HG03039 (cell line): Measurements from ENCODE around the gene MAP3K2.

Experiments used
- ATAC-seq: cut with Tn5 transposase; IDR thresholded peaks from one replicate; pipeline ENCODE4 v1.9.1; 2021; ENCODE audit warnings: mild to moderate bottlenecking, moderate library complexity; ENCODE audit not compliant: unreplicated experiment

The MAP3K2 gene, protein sequence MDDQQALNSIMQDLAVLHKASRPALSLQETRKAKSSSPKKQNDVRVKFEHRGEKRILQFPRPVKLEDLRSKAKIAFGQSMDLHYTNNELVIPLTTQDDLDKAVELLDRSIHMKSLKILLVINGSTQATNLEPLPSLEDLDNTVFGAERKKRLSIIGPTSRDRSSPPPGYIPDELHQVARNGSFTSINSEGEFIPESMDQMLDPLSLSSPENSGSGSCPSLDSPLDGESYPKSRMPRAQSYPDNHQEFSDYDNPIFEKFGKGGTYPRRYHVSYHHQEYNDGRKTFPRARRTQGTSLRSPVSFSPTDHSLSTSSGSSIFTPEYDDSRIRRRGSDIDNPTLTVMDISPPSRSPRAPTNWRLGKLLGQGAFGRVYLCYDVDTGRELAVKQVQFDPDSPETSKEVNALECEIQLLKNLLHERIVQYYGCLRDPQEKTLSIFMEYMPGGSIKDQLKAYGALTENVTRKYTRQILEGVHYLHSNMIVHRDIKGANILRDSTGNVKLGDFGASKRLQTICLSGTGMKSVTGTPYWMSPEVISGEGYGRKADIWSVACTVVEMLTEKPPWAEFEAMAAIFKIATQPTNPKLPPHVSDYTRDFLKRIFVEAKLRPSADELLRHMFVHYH

DNA sequence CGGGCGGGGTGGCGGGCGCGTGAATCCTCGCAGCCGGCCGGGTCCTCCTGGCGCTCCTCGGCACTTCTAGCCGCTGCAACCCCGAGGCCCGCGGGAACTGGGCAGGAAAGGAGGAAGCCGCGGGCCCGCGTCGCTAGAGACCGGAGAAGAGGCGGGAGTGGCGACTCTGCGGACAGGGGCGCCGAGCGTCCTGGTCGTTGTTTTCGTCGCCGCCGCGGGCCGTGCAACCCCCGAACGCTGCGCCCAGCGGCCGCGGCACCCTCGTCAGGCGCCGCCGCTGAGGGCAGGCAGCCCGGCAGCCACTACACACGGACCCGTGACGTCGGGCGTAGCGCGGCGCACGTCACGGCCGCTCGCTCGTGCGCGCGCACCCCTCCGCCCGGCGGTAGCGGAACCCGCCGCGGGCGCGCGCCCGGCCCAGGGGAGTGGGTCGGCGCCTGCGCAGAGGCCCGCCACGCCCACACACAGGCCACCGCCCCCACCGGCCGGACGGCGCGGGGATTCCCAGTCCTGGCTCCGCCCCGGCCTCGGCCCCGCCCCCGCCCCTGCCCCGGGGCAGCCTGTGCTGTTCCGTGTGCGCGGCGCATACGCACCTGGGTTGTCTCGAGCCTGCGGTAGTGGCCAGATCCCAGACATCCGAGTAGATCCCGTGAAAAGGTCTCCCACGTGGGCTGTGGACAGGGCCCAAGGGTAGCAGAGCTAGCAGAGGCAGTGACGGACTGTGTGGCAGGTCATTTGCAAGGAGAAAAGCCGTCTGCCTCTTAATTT, at the start of gene MAP3K2:
Gene MAP3K2, minus strand, starts transcription at position 321 of the 768 bp plus-strand sequence. CDS start 44,846 bp downstream, outside the sequence.
- peak; percentile 78 for ATAC-seq

DNA sequence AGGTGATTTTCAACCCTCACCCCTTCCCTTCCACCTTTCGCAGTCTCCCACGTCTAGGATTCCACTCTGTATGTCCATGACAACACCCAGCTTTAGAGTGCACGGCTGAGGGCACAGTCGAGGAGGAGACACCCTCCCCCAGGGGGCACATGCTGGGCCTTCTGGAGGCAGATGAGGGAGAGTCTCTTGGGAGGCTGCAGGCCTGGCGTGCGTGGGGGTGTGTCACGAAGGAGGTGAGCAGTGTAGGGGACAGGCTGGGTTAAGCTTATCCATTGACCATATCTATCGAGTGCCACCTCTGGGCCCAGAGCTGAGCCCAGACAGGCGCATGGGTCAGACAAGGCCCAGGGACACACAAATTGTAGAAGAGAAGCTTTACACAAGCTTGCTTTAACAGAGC, 49.3 kb upstream of the MAP3K2 start:
- ATAC-seq, result no peak

DNA sequence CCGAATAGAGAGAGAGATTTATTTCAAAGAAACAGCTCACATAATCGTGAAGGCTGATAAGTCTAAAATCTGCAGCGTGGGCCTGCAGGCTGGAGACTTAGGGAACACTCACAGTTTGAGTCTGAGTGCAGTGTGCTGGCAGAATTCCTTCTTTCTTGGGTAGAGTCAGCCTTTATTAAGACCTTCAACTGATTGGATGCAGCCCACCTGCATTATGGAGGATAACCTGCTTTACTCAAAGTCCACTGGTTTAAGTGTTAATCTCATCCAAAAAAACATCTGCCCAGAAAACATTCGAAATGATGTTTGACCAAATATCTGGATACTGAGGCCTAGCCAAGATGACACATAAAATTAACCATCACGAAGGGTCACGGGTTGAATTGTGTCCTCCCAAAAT, 46.7 kb upstream of the MAP3K2 start:
- ATAC-seq, result no peak

DNA sequence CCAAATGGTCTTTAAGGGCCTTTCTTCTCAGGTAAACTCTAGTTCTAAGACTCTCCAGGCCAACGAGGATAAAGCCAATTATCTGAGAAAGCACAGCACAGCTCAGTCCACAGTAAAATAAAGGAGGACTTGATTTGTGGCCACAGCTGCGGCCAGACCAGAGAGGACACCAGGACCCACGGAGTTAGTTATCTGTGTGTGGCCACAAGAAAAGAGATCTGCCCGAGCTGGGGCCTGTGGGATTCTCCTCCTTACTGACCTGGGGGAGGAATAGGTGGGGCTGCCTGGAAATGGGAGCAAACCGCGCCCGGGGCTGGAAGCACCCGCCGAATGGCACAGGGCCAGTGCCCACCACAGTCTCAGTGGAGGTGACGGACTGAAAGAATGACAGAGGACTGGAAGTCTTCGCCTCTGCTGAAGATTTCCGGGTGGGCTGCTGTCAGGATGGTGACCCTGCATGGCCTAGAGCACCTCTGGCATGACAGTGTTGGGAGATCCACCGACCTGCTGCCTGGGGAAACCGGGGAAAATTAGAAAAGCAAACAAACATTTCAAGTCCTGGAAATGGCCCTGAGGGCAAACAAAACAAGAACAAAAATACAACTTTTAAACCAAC, 43.7 kb upstream of the MAP3K2 start:
- ATAC-seq, result no peak

DNA sequence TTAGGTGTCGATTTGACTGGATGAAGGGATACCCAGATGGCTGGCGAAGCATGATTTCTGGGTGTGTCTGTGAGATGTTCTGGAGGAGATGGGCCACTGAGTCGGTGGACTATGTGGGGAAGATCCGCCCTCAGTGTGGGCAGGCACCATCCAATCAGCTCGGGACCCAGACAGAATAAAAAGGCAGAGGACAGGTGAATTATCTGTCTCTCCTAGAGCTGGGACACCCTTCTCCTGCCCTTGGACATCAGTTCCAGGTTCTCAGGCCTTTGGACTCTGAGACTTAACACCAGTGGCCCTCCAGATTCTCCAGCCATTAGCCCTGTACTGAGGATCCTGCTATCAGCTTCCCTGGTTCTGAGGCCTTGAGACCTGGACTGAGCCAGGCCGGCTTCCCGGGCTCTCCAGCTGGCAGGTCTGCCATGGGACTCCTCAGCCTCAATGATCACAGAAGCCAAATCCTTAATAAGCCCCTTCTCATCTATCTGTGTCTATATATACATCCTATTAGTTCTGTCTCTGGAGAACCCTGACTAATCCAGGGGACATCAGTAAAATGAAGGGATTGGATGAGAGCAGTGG, 42.2 kb upstream of the MAP3K2 start:
- ATAC-seq, result no peak

DNA sequence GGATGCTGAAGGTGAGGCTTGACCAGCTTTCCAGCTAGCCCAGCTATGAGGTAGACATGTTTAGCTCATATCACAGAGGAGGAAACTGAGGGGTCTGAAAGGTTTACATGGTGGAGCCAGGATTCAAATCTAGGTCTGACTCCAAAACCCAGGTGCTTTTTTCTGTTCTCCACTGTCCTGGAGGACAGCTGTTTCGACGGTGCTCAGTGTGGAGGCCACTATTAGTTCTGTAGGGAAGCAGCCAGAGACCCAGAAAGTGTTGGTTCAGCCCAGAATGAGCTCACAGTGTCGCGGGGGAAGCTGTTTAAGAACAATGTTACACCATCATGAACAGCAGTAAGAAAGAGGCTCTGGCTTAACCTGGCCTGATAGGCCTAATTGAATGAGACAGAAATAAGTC, 41.5 kb upstream of the MAP3K2 start:
- ATAC-seq, result no peak

DNA sequence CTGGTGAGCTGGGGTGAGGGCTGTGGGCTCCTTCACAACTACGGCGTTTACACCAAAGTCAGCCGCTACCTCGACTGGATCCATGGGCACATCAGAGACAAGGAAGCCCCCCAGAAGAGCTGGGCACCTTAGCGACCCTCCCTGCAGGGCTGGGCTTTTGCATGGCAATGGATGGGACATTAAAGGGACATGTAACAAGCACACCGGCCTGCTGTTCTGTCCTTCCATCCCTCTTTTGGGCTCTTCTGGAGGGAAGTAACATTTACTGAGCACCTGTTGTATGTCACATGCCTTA, 41.0 kb upstream of the MAP3K2 start:
- no peak for ATAC-seq

DNA sequence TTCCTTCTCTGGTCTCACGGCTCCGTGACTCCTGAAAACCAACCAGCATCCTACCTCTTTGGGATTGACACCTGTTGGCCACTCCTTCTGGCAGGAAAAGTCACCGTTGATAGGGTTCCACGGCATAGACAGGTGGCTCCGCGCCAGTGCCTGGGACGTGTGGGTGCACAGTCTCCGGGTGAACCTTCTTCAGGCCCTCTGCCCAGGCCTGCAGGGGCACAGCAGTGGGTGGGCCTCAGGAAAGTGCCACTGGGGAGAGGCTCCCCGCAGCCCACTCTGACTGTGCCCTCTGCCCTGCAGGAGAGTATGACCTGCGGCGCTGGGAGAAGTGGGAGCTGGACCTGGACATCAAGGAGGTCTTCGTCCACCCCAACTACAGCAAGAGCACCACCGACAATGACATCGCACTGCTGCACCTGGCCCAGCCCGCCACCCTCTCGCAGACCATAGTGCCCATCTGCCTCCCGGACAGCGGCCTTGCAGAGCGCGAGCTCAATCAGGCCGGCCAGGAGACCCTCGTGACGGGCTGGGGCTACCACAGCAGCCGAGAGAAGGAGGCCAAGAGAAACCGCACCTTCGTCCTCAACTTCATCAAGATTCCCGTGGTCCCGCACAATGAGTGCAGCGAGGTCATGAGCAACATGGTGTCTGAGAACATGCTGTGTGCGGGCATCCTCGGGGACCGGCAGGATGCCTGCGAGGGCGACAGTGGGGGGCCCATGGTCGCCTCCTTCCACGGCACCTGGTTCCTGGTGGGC, 40.5 kb upstream of the MAP3K2 start:
- no peak for ATAC-seq

DNA sequence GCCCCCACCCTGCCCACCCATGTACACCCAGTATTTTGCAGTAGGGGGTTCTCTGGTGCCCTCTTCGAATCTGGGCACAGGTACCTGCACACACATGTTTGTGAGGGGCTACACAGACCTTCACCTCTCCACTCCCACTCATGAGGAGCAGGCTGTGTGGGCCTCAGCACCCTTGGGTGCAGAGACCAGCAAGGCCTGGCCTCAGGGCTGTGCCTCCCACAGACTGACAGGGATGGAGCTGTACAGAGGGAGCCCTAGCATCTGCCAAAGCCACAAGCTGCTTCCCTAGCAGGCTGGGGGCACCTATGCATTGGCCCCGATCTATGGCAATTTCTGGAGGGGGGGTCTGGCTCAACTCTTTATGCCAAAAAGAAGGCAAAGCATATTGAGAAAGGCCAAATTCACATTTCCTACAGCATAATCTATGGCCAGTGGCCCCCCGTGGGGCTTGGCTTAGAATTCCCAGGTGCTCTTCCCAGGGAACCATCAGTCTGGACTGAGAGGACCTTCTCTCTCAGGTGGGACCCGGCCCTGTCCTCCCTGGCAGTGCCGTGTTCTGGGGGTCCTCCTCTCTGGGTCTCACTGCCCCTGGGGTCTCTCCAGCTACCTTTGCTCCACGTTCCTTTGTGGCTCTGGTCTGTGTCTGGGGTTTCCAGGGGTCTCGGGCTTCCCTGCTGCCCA, 39.7 kb upstream of the MAP3K2 start:
- ATAC-seq, result no peak

DNA sequence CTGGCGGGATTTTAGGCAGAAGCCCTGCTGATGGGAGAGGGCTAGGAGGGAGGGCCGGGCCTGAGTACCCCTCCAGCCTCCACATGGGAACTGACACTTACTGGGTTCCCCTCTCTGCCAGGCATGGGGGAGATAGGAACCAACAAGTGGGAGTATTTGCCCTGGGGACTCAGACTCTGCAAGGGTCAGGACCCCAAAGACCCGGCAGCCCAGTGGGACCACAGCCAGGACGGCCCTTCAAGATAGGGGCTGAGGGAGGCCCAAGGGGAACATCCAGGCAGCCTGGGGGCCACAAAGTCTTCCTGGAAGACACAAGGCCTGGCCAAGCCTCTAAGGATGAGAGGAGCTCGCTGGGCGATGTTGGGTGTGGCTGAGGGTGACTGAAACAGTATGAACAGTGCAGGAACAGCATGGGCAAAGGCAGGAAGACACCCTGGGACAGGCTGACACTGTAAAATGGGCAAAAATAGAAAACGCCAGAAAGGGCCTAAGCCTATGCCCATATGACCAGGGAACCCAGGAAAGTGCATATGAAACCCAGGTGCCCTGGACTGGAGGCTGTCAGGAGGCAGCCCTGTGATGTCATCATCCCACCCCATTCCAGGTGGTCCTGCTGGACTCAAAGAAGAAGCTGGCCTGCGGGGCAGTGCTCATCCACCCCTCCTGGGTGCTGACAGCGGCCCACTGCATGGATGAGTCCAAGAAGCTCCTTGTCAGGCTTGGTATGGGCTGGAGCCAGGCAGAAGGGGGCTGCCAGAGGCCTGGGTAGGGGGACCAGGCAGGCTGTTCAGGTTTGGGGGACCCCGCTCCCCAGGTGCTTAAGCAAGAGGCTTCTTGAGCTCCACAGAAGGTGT, 39.0 kb upstream of the MAP3K2 start:
- no peak for ATAC-seq

DNA sequence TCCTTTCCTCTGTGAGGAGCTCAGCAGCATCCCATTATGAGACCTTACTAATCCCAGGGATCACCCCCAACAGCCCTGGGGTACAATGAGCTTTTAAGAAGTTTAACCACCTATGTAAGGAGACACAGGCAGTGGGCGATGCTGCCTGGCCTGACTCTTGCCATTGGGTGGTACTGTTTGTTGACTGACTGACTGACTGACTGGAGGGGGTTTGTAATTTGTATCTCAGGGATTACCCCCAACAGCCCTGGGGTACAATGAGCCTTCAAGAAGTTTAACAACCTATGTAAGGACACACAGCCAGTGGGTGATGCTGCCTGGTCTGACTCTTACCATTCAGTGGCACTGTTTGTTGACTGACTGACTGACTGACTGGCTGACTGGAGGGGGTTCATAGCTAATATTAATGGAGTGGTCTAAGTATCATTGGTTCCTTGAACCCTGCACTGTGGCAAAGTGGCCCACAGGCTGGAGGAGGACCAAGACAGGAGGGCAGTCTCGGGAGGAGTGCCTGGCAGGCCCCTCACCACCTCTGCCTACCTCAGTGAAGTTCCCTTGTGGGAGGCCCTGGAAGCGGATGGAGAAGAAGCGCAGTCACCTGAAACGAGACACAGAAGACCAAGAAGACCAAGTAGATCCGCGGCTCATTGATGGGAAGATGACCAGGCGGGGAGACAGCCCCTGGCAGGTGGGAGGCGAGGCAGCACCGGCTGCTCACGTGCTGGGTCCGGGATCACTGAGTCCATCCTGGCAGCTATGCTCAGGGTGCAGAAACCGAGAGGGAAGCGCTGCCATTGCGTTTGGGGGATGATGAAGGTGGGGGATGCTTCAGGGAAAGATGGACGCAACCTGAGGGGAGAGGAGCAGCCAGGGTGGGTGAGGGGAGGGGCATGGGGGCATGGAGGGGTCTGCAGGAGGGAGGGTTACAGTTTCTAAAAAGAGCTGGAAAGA, 38.0 kb upstream of the MAP3K2 start:
- no peak for ATAC-seq

DNA sequence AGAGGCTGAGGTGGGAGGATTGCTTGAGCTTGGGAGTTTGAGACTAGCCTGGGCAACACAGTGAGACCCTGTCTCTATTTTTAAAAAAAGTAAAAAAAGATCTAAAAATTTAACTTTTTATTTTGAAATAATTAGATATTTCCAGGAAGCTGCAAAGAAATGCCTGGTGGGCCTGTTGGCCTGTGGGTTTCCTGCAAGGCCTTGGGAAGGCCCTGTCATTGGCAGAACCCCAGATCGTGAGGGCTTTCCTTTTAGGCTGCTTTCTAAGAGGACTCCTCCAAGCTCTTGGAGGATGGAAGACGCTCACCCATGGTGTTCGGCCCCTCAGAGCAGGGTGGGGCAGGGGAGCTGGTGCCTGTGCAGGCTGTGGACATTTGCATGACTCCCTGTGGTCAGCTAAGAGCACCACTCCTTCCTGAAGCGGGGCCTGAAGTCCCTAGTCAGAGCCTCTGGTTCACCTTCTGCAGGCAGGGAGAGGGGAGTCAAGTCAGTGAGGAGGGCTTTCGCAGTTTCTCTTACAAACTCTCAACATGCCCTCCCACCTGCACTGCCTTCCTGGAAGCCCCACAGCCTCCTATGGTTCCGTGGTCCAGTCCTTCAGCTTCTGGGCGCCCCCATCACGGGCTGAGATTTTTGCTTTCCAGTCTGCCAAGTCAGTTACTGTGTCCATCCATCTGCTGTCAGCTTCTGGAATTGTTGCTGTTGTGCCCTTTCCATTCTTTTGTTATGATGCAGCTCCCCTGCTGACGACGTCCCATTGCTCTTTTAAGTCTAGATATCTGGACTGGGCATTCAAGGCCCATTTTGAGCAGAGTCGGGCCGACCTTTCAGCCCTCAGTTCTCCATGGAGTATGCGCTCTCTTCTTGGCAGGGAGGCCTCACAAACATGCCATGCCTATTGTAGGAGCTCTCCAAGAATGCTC, 37.1 kb upstream of the MAP3K2 start:
- ATAC-seq, result no peak

DNA sequence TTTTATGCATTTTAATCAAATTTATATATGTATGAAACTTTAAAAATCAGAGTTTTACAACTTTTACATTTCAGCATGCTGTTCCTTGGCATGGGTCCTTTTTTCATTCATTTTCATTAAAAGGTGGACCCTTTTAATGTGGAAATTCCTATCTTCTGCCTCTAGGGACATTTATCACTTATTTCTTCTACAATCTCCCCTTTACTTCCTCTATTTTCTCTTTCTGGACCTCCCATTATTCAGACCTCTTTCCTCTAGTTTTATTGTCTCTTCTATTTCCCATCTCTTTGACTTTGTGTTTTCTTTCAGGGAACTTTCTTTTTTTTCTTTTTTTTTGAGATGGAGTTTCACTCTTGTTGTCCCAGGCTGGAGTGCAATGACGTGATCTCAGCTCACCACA, 36.1 kb upstream of the MAP3K2 start:
- no peak for ATAC-seq

DNA sequence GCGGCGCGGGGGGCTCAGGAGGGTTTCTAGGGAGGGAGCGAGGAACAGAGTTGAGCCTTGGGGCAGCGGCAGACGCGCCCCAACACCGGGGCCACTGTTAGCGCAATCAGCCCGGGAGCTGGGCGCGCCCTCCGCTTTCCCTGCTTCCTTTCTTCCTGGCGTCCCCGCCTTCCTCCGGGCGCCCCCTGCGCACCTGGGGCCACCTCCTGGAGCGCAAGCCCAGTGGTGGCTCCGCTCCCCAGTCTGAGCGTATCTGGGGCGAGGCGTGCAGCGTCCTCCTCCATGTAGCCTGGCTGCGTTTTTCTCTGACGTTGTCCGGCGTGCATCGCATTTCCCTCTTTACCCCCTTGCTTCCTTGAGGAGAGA, 35.7 kb upstream of the MAP3K2 start:
- ATAC-seq, result no peak

DNA sequence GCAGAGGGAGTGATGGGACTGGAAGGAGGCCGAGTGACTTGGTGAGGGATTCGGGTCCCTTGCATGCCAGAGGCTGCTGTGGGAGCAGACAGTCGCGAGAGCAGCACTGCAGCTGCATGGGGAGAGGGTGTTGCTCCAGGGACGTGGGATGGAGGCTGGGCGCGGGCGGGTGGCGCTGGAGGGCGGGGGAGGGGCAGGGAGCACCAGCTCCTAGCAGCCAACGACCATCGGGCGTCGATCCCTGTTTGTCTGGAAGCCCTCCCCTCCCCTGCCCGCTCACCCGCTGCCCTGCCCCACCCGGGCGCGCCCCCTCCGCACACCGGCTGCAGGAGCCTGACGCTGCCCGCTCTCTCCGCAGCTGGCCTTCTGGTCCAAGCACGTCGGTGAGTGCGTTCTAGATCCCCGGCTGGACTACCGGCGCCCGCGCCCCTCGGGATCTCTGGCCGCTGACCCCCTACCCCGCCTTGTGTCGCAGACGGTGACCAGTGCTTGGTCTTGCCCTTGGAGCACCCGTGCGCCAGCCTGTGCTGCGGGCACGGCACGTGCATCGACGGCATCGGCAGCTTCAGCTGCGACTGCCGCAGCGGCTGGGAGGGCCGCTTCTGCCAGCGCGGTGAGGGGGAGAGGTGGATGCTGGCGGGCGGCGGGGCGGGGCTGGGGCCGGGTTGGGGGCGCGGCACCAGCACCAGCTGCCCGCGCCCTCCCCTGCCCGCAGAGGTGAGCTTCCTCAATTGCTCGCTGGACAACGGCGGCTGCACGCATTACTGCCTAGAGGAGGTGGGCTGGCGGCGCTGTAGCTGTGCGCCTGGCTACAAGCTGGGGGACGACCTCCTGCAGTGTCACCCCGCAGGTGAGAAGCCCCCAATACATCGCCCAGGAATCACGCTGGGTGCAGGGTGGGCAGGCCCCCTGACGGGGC, 35.0 kb upstream of the MAP3K2 start:
- no peak for ATAC-seq
